ENCODE results near the gene COMMD10. TPM values are rescaled to one million over a fixed set of nuclear protein-coding genes. Genes with fewer than 3 reads are reported as not detected.

The COMMD10 gene
- total RNA-seq, 2 experiments from 2014 or later = 30.0 to 30.9 TPM

DNA sequence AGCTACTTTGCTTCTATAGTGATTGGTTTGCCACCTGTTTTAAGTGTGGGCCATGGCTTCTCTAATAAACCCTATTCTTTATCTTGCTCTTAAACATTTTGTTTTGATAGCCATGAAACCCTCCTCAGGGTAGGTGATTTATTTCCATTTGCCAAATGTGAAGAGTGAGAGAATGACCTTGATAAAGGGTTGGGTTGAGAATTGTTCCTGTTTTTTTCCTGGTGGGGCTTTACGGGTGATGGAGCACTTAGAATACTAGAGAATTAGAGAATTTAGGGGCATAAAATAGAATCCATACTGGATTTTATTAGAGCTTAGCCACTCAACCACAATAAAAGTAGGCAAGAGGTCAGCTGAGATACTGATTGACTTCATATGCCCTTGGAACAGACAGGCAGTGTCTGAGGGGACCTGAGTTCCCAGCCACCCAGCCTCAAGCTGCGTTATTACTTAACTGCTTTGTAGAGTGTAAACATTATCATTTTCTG lies 68.9 kb downstream of the COMMD10 start:
- intact Hi-C loops (cut with micrococcal nuclease) = no loop called here
- no peak overlapping the region for H3K27ac Mint-ChIP-seq
- no peaks in the 10 kb centered on the region for H3K27me3 Mint-ChIP-seq (ENCODE audit: low read depth)
- no peak for DNase-seq
- no peaks in the 10 kb centered on the region for H3K9me3 Mint-ChIP-seq
- H3K4me1 Mint-ChIP-seq (ENCODE audit: low read depth) = peaks cover 2% of the 10 kb centered on the region
- peaks cover 5% of the 10 kb centered on the region for H3K36me3 Mint-ChIP-seq (ENCODE audit: low read depth)
- CTCF ChIA-PET = no interaction called here
- no peak overlapping the region for H3K4me3 Mint-ChIP-seq

GRCh38 chr5:116154252-116154651 lies 69.4 kb downstream of the COMMD10 start:
- CTCF ChIA-PET = no interaction called here
- no peak overlapping the region for H3K4me3 Mint-ChIP-seq
- peaks cover 6% of the 10 kb centered on the region for H3K36me3 Mint-ChIP-seq (ENCODE audit: low read depth)
- H3K4me1 Mint-ChIP-seq (ENCODE audit: low read depth) = peaks cover 4% of the 10 kb centered on the region
- no peak overlapping the region for H3K27ac Mint-ChIP-seq
- intact Hi-C loops (cut with micrococcal nuclease) = no loop called here
- no peaks in the 10 kb centered on the region for H3K27me3 Mint-ChIP-seq (ENCODE audit: low read depth)
- H3K9me3 Mint-ChIP-seq = no peaks in the 10 kb centered on the region
- no peak for DNase-seq

GRCh38 chr5:116154931-116155330 lies 70.1 kb downstream of the COMMD10 start:
- H3K27me3 Mint-ChIP-seq (ENCODE audit: low read depth) = no peaks in the 10 kb centered on the region
- intact Hi-C loops (cut with micrococcal nuclease) = no loop called here
- H3K9me3 Mint-ChIP-seq = no peaks in the 10 kb centered on the region
- H3K36me3 Mint-ChIP-seq (ENCODE audit: low read depth) = peaks cover 9% of the 10 kb centered on the region
- CTCF ChIA-PET = no interaction called here
- H3K4me3 Mint-ChIP-seq = no peak overlapping the region
- no peak for DNase-seq
- peaks cover 7% of the 10 kb centered on the region for H3K4me1 Mint-ChIP-seq (ENCODE audit: low read depth)
- no peak overlapping the region for H3K27ac Mint-ChIP-seq

DNA sequence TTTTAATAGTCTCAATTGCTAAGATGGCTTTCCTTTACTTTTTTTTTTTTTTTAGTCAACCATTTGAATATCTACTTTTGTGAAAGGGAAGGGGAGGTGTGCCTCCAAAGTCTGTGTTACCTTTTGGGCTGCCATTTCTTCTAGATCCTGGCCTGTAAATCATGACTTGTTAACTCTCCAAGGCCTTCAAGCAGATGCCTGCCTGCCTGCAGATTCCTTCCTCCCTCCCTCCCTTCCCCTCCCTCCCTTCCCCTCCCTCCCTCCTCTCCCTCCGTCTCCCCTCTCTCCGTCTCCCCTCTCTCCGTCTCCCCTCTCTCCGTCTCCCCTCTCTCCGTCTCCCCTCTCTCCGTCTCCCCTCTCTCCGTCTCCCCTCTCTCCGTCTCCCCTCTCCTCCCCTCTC lies 73.1 kb downstream of the COMMD10 start:
- CTCF ChIA-PET = no interaction called here
- Mint-ChIP-seq H3K27me3 (ENCODE audit: low read depth) (no peaks in the 10 kb centered on the region), H3K36me3 (ENCODE audit: low read depth) (peaks cover 13% of the 10 kb centered on the region), H3K4me3 (no peak overlapping the region), H3K9me3 (no peaks in the 10 kb centered on the region), H3K27ac (no peak overlapping the region), H3K4me1 (ENCODE audit: low read depth) (peaks cover 8% of the 10 kb centered on the region)
- no peak for DNase-seq
- intact Hi-C loops (cut with micrococcal nuclease) = no loop called here

GRCh38 chr5:116159006-116159405 lies 74.2 kb downstream of the COMMD10 start:
- Mint-ChIP-seq H3K9me3 (no peaks in the 10 kb centered on the region), H3K27ac (no peak overlapping the region), H3K27me3 (ENCODE audit: low read depth) (no peaks in the 10 kb centered on the region), H3K36me3 (ENCODE audit: low read depth) (peaks cover 12% of the 10 kb centered on the region), H3K4me1 (ENCODE audit: low read depth) (peaks cover 8% of the 10 kb centered on the region), H3K4me3 (no peak overlapping the region)
- no peak for DNase-seq
- intact Hi-C loops (cut with micrococcal nuclease) = no loop called here
- CTCF ChIA-PET = interaction anchor here (0.5 kb wide), 1 partner anchor 84 kb away, joined by 3 read pairs; no protein-coding TSS in a partner anchor

DNA sequence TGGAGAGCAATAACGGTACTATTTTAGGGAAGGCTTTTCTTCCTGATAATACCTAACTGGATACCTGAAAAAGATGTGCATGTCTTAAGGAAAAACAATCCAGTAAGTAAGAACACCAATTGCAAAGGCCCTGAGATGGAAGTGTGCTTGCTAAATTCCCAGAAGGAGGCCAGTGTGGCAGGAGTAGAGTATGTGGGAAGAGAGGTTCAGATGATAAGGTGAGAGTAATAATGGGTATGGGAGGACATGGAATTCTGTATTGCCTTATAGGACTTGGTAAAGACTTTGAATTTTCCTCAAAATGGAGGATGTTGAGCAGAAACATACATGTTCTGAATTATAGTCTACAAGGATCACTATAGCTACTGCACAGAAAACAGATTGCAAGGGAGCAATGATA lies 89.3 kb downstream of the COMMD10 start:
- CTCF ChIA-PET = no interaction called here
- DNase-seq = no peak
- Mint-ChIP-seq H3K9me3 (peaks cover 13% of the 10 kb centered on the region), H3K27me3 (ENCODE audit: low read depth) (no peaks in the 10 kb centered on the region), H3K4me3 (no peak overlapping the region), H3K4me1 (ENCODE audit: low read depth) (peaks cover 4% of the 10 kb centered on the region), H3K27ac (no peak overlapping the region), H3K36me3 (ENCODE audit: low read depth) (peaks cover 25% of the 10 kb centered on the region)
- intact Hi-C loops (cut with micrococcal nuclease) = no loop called here

DNA sequence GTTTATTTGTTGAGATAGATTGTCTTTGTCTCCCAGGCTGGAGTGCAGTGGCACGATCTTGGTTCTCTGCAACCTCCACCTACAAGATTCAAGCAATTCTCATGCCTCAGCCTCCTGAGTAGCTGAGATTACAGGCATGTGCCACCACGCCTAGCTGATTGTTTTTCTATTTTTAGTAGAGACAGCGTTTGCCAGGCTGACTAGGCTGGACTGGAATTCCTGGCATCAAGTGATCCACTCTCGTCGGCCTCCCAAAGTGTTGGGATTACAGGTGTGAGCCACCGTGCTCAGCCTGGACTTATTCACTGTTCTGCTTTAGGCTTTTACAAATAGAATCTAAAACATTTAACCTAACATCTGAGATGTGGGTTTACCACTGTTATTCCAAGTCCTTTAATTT lies 91.3 kb downstream of the COMMD10 start:
- Mint-ChIP-seq H3K27me3 (ENCODE audit: low read depth) (no peaks in the 10 kb centered on the region), H3K27ac (no peak overlapping the region), H3K4me3 (no peak overlapping the region), H3K9me3 (peaks cover 7% of the 10 kb centered on the region), H3K4me1 (ENCODE audit: low read depth) (peaks cover 4% of the 10 kb centered on the region), H3K36me3 (ENCODE audit: low read depth) (peaks cover 22% of the 10 kb centered on the region)
- CTCF ChIA-PET = interaction anchor here (0.7 kb wide), 1 partner anchor 883 kb away, joined by 3 read pairs; no protein-coding TSS in a partner anchor
- intact Hi-C loops (cut with micrococcal nuclease) = no loop called here
- no peak for DNase-seq

DNA sequence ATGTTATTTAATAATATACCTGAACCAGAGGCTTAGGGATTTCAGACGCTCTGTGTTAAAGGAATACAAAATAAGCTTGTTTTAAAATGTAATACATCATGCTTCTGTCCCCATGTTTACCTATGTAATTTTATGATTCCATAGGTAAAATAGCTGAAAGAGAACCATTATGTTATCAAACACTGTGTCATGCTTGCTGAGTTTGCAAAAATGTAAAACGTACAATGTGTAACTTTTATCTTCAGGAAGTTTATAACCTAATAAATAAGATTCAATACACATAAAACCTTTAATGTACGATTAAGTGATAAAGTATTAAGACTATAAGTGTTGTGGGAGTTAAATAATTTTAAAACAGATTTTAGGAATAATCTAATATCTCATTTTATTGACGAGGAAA lies 94.1 kb downstream of the COMMD10 start:
- H3K4me3 Mint-ChIP-seq = no peak overlapping the region
- H3K36me3 Mint-ChIP-seq (ENCODE audit: low read depth) = peaks cover 18% of the 10 kb centered on the region
- DNase-seq = no peak
- peaks cover 4% of the 10 kb centered on the region for H3K4me1 Mint-ChIP-seq (ENCODE audit: low read depth)
- H3K9me3 Mint-ChIP-seq = no peaks in the 10 kb centered on the region
- no peaks in the 10 kb centered on the region for H3K27me3 Mint-ChIP-seq (ENCODE audit: low read depth)
- CTCF ChIA-PET = no interaction called here
- H3K27ac Mint-ChIP-seq = no peak overlapping the region
- intact Hi-C loops (cut with micrococcal nuclease) = no loop called here

DNA sequence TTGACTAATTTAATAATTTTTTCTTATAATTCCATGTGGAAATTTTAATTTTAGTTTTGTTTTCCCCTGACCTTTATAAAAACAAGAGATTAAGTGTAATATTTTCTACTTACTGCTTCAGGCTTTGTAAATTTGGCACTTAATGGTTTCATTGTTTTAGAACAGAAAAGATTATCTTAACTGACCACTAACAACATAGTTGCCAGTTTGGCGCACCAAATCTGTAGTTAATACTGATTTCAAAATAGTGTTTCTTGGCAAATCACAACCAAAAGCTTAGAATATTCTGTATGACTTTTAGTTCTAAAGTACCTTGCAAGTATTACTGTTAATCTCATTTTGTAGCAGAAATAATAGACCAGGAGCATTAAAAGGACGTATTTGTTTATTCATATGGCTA lies 124.3 kb downstream of the COMMD10 start:
- Mint-ChIP-seq H3K9me3 (no peaks in the 10 kb centered on the region), H3K4me3 (no peak overlapping the region), H3K27ac (no peak overlapping the region), H3K36me3 (ENCODE audit: low read depth) (peaks cover 4% of the 10 kb centered on the region), H3K27me3 (ENCODE audit: low read depth) (no peaks in the 10 kb centered on the region), H3K4me1 (ENCODE audit: low read depth) (no peaks in the 10 kb centered on the region)
- no peak for DNase-seq
- CTCF ChIA-PET = interaction anchor here (1.3 kb wide), 1 partner anchor 22 kb away, joined by 3 read pairs; no protein-coding TSS in a partner anchor
- intact Hi-C loops (cut with micrococcal nuclease) = no loop called here

- H3K36me3 Mint-ChIP-seq (ENCODE audit: low read depth) = peaks cover 9% of the 10 kb centered on the region
- no peak for DNase-seq
- no peaks in the 10 kb centered on the region for H3K27me3 Mint-ChIP-seq (ENCODE audit: low read depth)
- no peak overlapping the region for H3K4me3 Mint-ChIP-seq
- H3K4me1 Mint-ChIP-seq (ENCODE audit: low read depth) = no peaks in the 10 kb centered on the region
- H3K9me3 Mint-ChIP-seq = no peaks in the 10 kb centered on the region
- CTCF ChIA-PET = no interaction called here
- no peak overlapping the region for H3K27ac Mint-ChIP-seq
- intact Hi-C loops (cut with micrococcal nuclease) = no loop called here
Observed at GRCh38 chr5:116212225-116212624, 127.4 kb downstream of the COMMD10 start.

GRCh38 chr5:116216246-116216645 lies 131.4 kb downstream of the COMMD10 start:
- Mint-ChIP-seq H3K27ac (no peak overlapping the region), H3K4me1 (ENCODE audit: low read depth) (no peaks in the 10 kb centered on the region), H3K4me3 (no peak overlapping the region), H3K9me3 (peaks cover 2% of the 10 kb centered on the region), H3K27me3 (ENCODE audit: low read depth) (no peaks in the 10 kb centered on the region), H3K36me3 (ENCODE audit: low read depth) (peaks cover 22% of the 10 kb centered on the region)
- CTCF ChIA-PET = no interaction called here
- intact Hi-C loops (cut with micrococcal nuclease) = no loop called here
- no peak for DNase-seq

DNA sequence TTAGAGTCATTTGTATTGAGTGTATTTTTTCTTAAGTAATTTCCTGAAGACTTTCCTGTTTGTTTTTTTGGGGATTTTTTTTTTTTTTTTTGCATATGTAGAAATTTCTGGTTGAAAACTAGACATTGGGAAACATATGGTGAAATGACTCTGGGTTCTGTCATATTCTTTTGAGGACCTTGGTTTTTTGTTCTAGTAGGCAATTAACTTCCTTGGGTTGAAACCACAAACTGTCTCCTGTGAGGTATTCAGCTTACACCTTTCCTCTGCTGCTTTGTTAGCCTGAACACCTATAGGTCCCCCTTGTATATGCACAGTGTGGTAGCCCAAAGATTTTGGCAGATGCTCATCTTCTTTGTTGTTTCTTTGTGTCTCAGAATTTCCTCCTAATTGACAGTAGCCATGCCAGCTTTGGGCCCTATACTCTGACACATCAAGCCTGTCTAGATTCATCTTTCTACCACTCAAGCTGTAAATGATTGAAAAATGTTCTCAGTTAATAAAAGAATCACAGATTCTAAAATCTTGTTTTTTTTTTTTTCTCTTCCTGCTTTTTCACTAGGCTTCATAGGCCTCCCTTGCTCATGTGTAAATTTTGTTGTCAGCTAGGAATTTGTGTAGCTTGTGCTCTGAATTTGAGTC lies 140.6 kb downstream of the COMMD10 start:
- no peak for DNase-seq
- Mint-ChIP-seq H3K27ac (no peak overlapping the region), H3K4me1 (ENCODE audit: low read depth) (peaks cover 2% of the 10 kb centered on the region), H3K36me3 (ENCODE audit: low read depth) (peaks cover 42% of the 10 kb centered on the region), H3K27me3 (ENCODE audit: low read depth) (no peaks in the 10 kb centered on the region), H3K4me3 (no peak overlapping the region), H3K9me3 (peaks cover 11% of the 10 kb centered on the region)
- intact Hi-C loops (cut with micrococcal nuclease) = no loop called here
- CTCF ChIA-PET = interaction anchor here (0.5 to 0.7 kb wide), 3 partner anchors 32 to 851 kb away, joined by 3 to 5 read pairs (median 3); no protein-coding TSS in a partner anchor

DNA sequence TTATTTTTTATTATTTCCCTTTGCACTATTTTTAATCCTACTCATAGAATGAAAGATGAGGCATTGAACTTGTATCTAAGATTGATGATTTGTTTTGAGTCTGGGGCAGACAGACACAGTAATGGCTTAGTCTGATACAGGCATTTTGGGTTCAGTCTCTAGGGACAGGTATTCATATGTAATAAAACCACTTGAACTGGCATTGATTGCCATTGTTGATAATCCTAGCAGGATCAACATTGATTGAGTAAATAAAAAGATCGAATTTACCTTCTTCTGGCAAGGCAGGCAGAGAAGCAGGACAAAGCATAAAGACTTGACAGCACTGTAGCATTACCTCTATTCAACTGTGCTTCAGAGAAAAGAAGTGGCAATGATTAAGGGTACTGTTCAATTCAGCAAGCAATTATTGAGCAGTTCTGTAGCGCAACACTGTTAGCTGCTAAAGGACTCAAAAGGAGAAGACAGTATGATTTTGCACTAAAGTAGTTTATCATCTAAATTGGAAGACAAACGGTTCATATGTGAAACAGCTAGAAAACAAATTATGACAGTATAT lies 144.4 kb downstream of the COMMD10 start:
- CTCF ChIA-PET = no interaction called here
- Mint-ChIP-seq H3K27me3 (ENCODE audit: low read depth) (no peaks in the 10 kb centered on the region), H3K9me3 (peaks cover 4% of the 10 kb centered on the region), H3K4me3 (no peak overlapping the region), H3K27ac (no peak overlapping the region), H3K36me3 (ENCODE audit: low read depth) (peaks cover 43% of the 10 kb centered on the region), H3K4me1 (ENCODE audit: low read depth) (peaks cover 1% of the 10 kb centered on the region)
- intact Hi-C loops (cut with micrococcal nuclease) = no loop called here
- DNase-seq = no peak
